Measurements from ENCODE around the gene SESTD1. TPM values are rescaled to one million over a fixed set of nuclear protein-coding genes. Genes with fewer than 3 reads are reported as not detected.

SESTD1 gene
- total RNA-seq, 1 experiment from 2014 or later = 26.6 TPM

GRCh38 chr2:179171371-179171770, 93.3 kb downstream of the SESTD1 start (continued):
- TF ChIP-seq POLR2A (IDR thresholded peaks at IDR 0.05; ENCODE audit: borderline replicate concordance, extremely low read depth, insufficient read depth, insufficient read length) = no peak
- TF ChIP-seq, protein P1, sequence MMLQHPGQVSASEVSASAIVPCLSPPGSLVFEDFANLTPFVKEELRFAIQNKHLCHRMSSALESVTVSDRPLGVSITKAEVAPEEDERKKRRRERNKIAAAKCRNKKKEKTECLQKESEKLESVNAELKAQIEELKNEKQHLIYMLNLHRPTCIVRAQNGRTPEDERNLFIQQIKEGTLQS (IDR thresholded peaks at IDR 0.05) = no peak

DNA sequence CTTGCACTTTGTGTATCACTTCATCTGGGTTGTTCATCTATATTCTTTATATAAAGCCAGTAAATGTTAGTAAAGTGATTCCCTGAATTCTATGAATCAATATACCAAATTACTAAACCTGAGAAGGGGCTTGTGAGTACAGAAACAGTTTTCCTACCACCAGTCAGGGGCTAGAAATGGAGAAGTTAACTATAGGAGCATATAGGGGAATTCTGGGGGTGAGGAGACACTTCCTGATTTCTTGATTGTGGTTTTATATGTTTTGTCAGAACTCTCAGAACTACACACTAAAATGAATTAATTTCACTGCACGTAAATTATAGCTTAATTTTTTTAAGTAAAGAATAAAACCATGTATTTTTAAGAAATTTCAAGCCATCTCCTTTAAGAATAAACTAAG, 93.7 kb downstream of the SESTD1 start:
- Histone ChIP-seq H3K27me3 (ENCODE audit: insufficient read depth, low read length) (no peaks in the 10 kb centered on the region), H3K4me3 (replicated peaks in 1 of 2; ENCODE audit: low read depth in 1 of 2, low read length in 2 of 2) (no peak overlapping the region), H3K9me2 (ENCODE audit: insufficient read depth) (no peaks in the 10 kb centered on the region), H3K4me2 (ENCODE audit: low read length) (no peak overlapping the region), H3K79me2 (ENCODE audit: insufficient read depth, low read length) (no peaks in the 10 kb centered on the region), H3K36me3 (ENCODE audit: control insufficient read depth in 1 of 2, insufficient read depth in 2 of 2, low read length in 2 of 2) (no peaks in the 10 kb centered on the region), H3K9me3 (ENCODE audit: control insufficient read depth in 1 of 2, insufficient read depth in 1 of 2, low read depth in 1 of 2, low read length in 2 of 2) (no peaks in the 10 kb centered on the region), H3K27ac (ENCODE audit: low read depth, low read length) (no peak overlapping the region), H3K4me1 (ENCODE audit: control insufficient read depth in 1 of 2, insufficient read depth in 2 of 2, low read length in 2 of 2) (no peaks in the 10 kb centered on the region), H2AFZ (ENCODE audit: low read depth, low read length, poor library complexity, severe bottlenecking) (no peak overlapping the region), H4K20me1 (ENCODE audit: insufficient read depth) (no peaks in the 10 kb centered on the region), H3K9ac (ENCODE audit: low read length) (no peak overlapping the region)
- intact Hi-C loops (cut with micrococcal nuclease) = no loop called here
- DNase-seq (ENCODE audit: low read depth, low spot score) (no peak), ATAC-seq (no peak)
- ChIA-PET POLR2A (no interaction called here), RAD21 (ENCODE audit: low non-redundant PET in 1 of 2, low total read pairs in 2 of 2, uncharacterized antibody in 2 of 2, unreplicated experiment in 2 of 2) (no interaction called here), CTCF (no interaction called here)
- TF ChIP-seq CBX3 (IDR thresholded peaks at IDR 0.05; ENCODE audit: low read depth) (no peak), POLR2AphosphoS5 (IDR thresholded peaks at IDR 0.05; ENCODE audit: low read depth, low read length) (no peak), FOSL1 (IDR thresholded peaks at IDR 0.05; ENCODE audit: low read depth) (no peak)
- TSS peak; percentile 14 for BruUV-seq (replicated peaks)

GRCh38 chr2:179165356-179166000, 99.2 kb downstream of the SESTD1 start:
- ATAC-seq = no peak

More at GRCh38 chr2:179165356-179166000, 99.2 kb downstream of the SESTD1 start:
- Histone ChIP-seq H3K9me3 (ENCODE audit: control insufficient read depth in 1 of 2, insufficient read depth in 1 of 2, low read depth in 1 of 2, low read length in 2 of 2) (no peaks in the 10 kb centered on the region), H3K27me3 (ENCODE audit: insufficient read depth, low read length) (no peaks in the 10 kb centered on the region), H4K20me1 (ENCODE audit: insufficient read depth) (no peaks in the 10 kb centered on the region), H3K36me3 (ENCODE audit: control insufficient read depth in 1 of 2, insufficient read depth in 2 of 2, low read length in 2 of 2) (no peaks in the 10 kb centered on the region), H3K4me2 (ENCODE audit: low read length) (no peak overlapping the region), H3K27ac (ENCODE audit: low read depth, low read length) (no peak overlapping the region), H3K79me2 (ENCODE audit: insufficient read depth, low read length) (no peaks in the 10 kb centered on the region), H3K9ac (ENCODE audit: low read length) (no peak overlapping the region), H3K9me2 (ENCODE audit: insufficient read depth) (no peaks in the 10 kb centered on the region), H2AFZ (ENCODE audit: low read depth, low read length, poor library complexity, severe bottlenecking) (no peak overlapping the region), H3K4me1 (ENCODE audit: control insufficient read depth in 1 of 2, insufficient read depth in 2 of 2, low read length in 2 of 2) (no peaks in the 10 kb centered on the region), H3K4me3 (replicated peaks in 1 of 2; ENCODE audit: low read depth in 1 of 2, low read length in 2 of 2) (no peak overlapping the region)
- RAD21 ChIA-PET (ENCODE audit: low non-redundant PET in 1 of 2, low total read pairs in 2 of 2, uncharacterized antibody in 2 of 2, unreplicated experiment in 2 of 2) = no interaction called here
- intact Hi-C loops (cut with micrococcal nuclease) = no loop called here
- no peak for TF ChIP-seq EZH2phosphoT487 (IDR thresholded peaks at IDR 0.05; ENCODE audit: borderline replicate concordance)
- no peak for TF ChIP-seq JUND (IDR thresholded peaks at IDR 0.05)
- no peak for TF ChIP-seq SRF (IDR thresholded peaks at IDR 0.05; ENCODE audit: low read depth)
- TF ChIP-seq CEBPB (IDR thresholded peaks at IDR 0.05; ENCODE audit: low read depth) = no peak
- no peak for TF ChIP-seq YY1 (IDR thresholded peaks at IDR 0.05; ENCODE audit: extremely low read depth, insufficient replicate concordance, low read depth, low read length)
- TF ChIP-seq MAX (IDR thresholded peaks at IDR 0.05) = no peak
- TF ChIP-seq SIN3A (IDR thresholded peaks at IDR 0.05; ENCODE audit: low read depth) = no peak
- TF ChIP-seq POLR2AphosphoS5 (IDR thresholded peaks at IDR 0.05; ENCODE audit: low read depth, low read length) = no peak
- TF ChIP-seq EGR1 (IDR thresholded peaks at IDR 0.05; ENCODE audit: low read depth) = no peak
- POLR2A ChIA-PET = no interaction called here
- no peak for DNase-seq (ENCODE audit: low read depth, low spot score)
- no TSS peak for BruUV-seq (replicated peaks)
- CTCF ChIA-PET = no interaction called here

All from HCT116 (cell line).